ENCODE measurements around the gene LRRC47. TPM values are rescaled to one million over a fixed set of nuclear protein-coding genes. Genes with fewer than 3 reads are reported as not detected.

The LRRC47 gene
- polyA plus RNA-seq, 1 donor from 2014 or later = 21.4 TPM

DNA sequence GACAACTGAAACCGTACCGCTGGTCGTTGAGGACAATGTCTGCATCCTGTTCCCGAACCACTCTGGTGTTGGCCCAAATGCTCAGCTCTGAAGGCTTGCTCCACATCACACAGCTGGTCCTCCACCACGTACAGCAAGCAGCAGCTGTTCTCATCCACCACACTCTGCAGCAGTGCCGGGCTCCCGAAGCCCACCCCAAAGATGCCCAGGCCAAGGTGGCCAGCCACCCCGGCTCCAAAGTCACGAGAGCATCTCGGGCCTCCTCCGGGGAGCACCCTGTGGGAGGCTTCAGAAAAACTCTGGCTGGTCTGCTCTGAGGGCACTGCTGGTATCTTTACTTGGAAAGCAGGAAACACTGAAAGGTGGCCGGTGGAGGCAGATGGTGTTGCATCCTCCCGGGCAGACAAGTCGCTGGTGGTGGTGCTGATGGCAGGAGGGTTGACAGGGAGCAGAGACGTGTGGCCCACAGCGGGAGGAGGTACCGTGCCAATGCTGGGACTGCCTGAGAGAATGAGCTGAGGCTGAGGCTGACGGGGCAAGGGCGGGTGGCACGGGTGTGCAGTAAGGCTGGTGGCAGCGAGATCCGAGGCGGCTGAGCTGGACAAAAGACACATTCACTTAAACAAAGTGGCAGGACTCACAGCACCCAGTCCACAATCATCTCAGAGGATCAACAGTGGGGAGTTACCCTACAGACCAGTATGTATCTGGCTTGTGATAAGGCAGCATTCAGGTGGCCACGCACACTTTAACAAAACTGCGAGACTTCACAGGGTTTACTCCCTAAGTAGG is 50.5 kb downstream of the LRRC47 start:
- Mint-ChIP-seq H3K27ac (peak overlapping the region in 2 of 3 donors; percentile 58 to 87), H3K4me3 (peak overlapping the region; percentile 84 to 93 (median 90)), H3K4me1 (peaks cover 9 to 30% (median 16%) of the 10 kb centered on the region in 3 donors), H3K36me3 (peaks cover 3% of the 10 kb centered on the region), H3K27me3 (no peaks in the 10 kb centered on the region), H3K9me3 (no peaks in the 10 kb centered on the region)

- peaks cover 3% of the 10 kb centered on the region for H3K36me3 Mint-ChIP-seq
- no peak overlapping the region for H3K27ac Mint-ChIP-seq
- no peaks in the 10 kb centered on the region for H3K9me3 Mint-ChIP-seq
- no peaks in the 10 kb centered on the region for H3K27me3 Mint-ChIP-seq
- H3K4me3 Mint-ChIP-seq = peak overlapping the region in 2 of 4 donors; percentile 23 to 28
- H3K4me1 Mint-ChIP-seq = peaks cover 9 to 30% (median 16%) of the 10 kb centered on the region in 3 donors
Measured at GRCh38 chr1:3745071-3745470, 51.2 kb downstream of the LRRC47 start.

GRCh38 chr1:3744646-3745045 is 51.7 kb downstream of the LRRC47 start:
- H3K4me3 Mint-ChIP-seq = peak overlapping the region in 1 of 4 donors; percentile 28
- H3K36me3 Mint-ChIP-seq = peaks cover 3% of the 10 kb centered on the region
- no peaks in the 10 kb centered on the region for H3K27me3 Mint-ChIP-seq
- H3K27ac Mint-ChIP-seq = no peak overlapping the region
- peaks cover 9 to 30% (median 16%) of the 10 kb centered on the region in 3 donors for H3K4me1 Mint-ChIP-seq
- no peaks in the 10 kb centered on the region for H3K9me3 Mint-ChIP-seq

DNA sequence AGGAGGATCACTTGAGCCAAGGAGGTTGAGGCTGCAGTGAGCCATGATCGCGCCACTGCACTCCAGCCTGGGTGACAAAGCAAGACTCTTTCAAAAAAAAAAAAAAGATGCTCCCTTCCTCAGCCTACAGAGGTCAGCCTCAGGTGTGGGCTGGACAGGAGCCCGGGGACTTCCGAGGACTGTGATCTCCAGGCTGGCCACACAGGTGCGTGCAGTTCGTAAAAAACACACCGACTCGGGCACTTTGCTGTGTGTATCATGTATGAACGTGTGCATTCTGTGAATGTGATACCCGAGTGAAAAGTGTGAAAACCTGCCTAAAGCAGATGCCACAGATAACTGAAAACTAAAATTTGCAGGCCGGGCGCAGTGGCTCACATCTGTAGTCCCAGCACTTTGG is 52.5 kb downstream of the LRRC47 start:
- H3K27me3 Mint-ChIP-seq = no peaks in the 10 kb centered on the region
- peaks cover 9 to 30% (median 15%) of the 10 kb centered on the region in 3 donors for H3K4me1 Mint-ChIP-seq
- no peaks in the 10 kb centered on the region for H3K9me3 Mint-ChIP-seq
- no peak overlapping the region for H3K4me3 Mint-ChIP-seq
- peaks cover 3% of the 10 kb centered on the region for H3K36me3 Mint-ChIP-seq
- no peak overlapping the region for H3K27ac Mint-ChIP-seq

DNA sequence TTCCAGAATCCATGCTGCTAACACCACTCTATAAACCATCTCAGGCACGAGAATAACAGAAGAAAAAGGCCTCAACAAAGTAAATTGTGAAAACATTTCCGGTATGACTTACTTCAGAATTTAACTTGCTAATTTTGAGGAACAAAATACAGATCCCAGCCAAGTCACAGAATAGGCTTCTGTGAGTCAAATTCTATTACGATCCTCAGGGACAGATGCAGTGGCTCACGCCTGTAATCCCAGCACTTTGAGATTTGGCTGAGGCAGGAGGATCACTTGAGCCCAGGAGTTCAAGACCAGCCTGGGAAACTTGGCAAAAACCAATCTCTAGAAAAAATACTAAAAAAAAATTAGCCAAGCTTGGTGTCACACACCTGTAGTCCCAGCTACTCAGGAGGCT is 52.9 kb downstream of the LRRC47 start:
- no peaks in the 10 kb centered on the region for H3K9me3 Mint-ChIP-seq
- peaks cover 3% of the 10 kb centered on the region for H3K36me3 Mint-ChIP-seq
- H3K27ac Mint-ChIP-seq = no peak overlapping the region
- no peaks in the 10 kb centered on the region for H3K27me3 Mint-ChIP-seq
- peak overlapping the region in 1 of 4 donors; percentile 84 for H3K4me3 Mint-ChIP-seq
- H3K4me1 Mint-ChIP-seq = peaks cover 9 to 30% (median 15%) of the 10 kb centered on the region in 3 donors

DNA sequence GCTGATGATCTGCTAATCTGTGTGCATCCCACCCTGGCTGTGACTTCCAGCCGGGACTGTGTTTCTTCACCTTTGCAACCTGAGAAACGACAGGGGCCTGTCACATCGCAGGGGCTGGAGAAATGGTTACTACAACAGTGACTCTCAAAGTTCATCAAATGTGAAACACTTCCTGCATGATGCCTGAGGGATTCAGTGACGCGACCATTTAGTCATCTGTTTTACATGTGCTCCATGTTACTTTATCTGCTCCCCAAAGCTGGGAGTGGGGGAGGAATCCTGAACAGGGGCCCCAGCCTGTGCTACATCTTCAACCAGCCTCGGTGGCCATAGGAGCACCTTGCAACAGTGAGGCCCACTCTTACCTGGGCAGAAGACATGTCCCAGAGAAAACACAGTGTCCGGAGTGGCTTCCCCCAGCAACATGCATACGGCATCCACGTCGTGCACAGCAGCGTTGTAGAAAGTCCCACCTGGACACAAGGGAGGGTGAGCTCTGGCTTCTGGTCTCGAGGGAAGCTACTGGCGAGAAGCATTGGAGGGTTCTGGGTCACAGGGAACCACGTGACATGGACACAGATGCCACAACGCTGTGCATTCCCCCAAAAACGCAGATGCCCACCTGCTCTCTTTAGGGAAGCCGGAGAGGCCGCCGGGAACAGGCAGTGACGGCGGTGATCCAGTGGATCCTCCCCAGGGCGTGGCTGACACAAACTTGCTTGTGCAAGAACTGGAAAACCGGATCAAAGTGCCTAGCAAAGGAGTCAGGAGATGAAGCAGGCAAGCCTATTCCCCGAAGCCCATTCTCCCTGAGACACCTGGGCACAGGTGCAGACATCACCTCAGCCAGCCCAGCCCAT is 53.6 kb downstream of the LRRC47 start:
- peaks cover 9 to 24% (median 15%) of the 10 kb centered on the region in 3 donors for H3K4me1 Mint-ChIP-seq
- no peaks in the 10 kb centered on the region for H3K9me3 Mint-ChIP-seq
- peak overlapping the region in 1 of 4 donors; percentile 84 for H3K4me3 Mint-ChIP-seq
- H3K27ac Mint-ChIP-seq = no peak overlapping the region
- peaks cover 3% of the 10 kb centered on the region for H3K36me3 Mint-ChIP-seq
- H3K27me3 Mint-ChIP-seq = no peaks in the 10 kb centered on the region

GRCh38 chr1:3741566-3742438 is 54.5 kb downstream of the LRRC47 start:
- peaks cover 5% of the 10 kb centered on the region for H3K36me3 Mint-ChIP-seq
- H3K27ac Mint-ChIP-seq = no peak overlapping the region
- no peaks in the 10 kb centered on the region for H3K9me3 Mint-ChIP-seq
- H3K27me3 Mint-ChIP-seq = no peaks in the 10 kb centered on the region
- H3K4me3 Mint-ChIP-seq = no peak overlapping the region
- H3K4me1 Mint-ChIP-seq = peaks cover 9 to 23% (median 12%) of the 10 kb centered on the region in 3 donors

DNA sequence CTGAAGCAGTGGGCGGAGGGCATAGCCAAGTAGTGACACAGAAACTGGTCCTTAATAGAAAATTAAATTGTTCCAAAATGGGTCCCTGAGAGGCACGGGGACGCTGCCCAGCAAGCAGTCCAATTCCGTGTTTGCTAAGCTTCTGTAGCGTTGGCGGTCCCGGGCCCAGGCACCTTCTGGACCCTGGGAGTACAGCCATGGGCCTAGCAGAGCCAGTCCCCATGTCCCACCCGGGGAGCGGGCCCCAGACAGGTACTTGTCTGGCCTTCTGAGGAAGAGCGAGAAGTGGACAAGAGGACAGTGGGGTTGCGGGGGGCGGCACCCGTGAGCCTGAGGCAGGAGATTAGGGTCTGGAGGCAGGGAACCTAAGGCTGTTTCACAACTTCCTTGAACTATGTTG is 55.5 kb downstream of the LRRC47 start:
- no peaks in the 10 kb centered on the region for H3K9me3 Mint-ChIP-seq
- H3K27me3 Mint-ChIP-seq = no peaks in the 10 kb centered on the region
- peaks cover 0 to 14% (median 7%) of the 10 kb centered on the region in 3 donors for H3K4me1 Mint-ChIP-seq
- no peak overlapping the region for H3K4me3 Mint-ChIP-seq
- H3K27ac Mint-ChIP-seq = peak overlapping the region in 1 of 3 donors; percentile 46
- peaks cover 5% of the 10 kb centered on the region for H3K36me3 Mint-ChIP-seq

DNA sequence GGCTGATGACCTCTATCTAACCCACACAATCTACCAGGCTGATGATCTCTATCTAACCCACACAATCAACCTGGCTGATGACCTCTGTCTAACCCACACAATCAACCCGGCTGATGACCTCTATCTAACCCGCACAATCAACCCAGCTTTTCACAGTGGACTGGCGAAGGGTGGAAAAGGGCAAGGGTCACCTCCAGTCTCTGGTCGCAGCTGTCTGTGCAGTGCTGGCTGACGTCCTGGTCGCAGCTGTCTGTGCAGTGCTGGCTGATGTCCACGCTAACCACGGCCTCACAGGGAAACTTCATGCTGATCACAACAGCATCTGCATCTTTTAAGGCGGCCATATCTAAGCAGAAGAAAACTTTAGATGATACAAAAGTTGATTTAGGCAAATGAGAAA is 56.3 kb downstream of the LRRC47 start:
- Mint-ChIP-seq H3K4me1 (peaks cover 0 to 8% (median 4%) of the 10 kb centered on the region in 3 donors), H3K4me3 (no peak overlapping the region), H3K27ac (no peak overlapping the region), H3K27me3 (no peaks in the 10 kb centered on the region), H3K9me3 (no peaks in the 10 kb centered on the region), H3K36me3 (peaks cover 5% of the 10 kb centered on the region)

DNA sequence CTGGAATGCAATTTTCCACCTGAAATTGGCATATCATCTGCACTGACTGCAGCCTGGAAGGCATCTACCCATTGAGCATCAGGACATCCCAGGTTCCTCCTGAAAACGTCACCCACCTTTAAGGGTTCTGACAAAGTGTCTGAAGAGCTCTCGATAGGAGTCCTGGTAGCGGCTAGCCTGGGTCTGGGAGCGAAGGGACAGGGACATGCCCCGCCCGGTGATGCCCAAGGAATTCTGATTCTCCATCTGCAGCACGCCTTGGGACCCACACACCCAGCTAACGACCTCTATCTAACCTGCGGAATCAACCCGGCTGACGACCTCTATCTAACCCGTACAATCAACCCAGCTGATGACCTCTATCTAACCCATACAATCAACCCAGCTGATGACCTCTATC is 57.4 kb downstream of the LRRC47 start:
- no peaks in the 10 kb centered on the region for H3K27me3 Mint-ChIP-seq
- peaks cover 5% of the 10 kb centered on the region for H3K36me3 Mint-ChIP-seq
- no peaks in the 10 kb centered on the region for H3K9me3 Mint-ChIP-seq
- peaks cover 0 to 8% (median 2%) of the 10 kb centered on the region in 3 donors for H3K4me1 Mint-ChIP-seq
- H3K4me3 Mint-ChIP-seq = no peak overlapping the region
- no peak overlapping the region for H3K27ac Mint-ChIP-seq

- Mint-ChIP-seq H3K9me3 (no peaks in the 10 kb centered on the region), H3K36me3 (peaks cover 5% of the 10 kb centered on the region), H3K27ac (no peak overlapping the region), H3K4me1 (peaks cover 0 to 2% (median 0%) of the 10 kb centered on the region in 3 donors), H3K4me3 (no peak overlapping the region), H3K27me3 (no peaks in the 10 kb centered on the region)
Measured at GRCh38 chr1:3736708-3737107, 59.6 kb downstream of the LRRC47 start.

DNA sequence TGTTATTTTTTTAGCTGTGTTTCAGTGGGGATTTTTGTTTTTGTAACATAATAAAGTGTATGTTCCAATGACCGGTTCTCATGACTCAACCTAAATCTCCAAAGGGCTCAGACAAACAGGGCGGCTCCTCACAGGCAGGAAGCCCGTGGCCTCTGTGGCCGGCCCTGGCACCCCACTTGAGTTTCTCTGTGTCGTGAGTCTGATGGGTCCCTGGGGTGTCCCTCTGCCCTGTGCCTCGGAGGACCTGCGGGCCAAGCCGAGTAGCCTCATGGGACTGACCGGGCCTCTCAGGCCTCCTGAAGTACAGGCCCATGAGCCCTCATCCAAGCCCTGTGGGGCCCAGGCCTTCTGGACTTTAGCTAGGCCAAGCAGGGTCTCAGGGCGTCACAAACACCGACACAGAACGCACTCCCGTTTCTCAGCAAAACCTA is 60.2 kb downstream of the LRRC47 start:
- Mint-ChIP-seq H3K27me3 (no peaks in the 10 kb centered on the region), H3K4me3 (no peak overlapping the region), H3K36me3 (peaks cover 2% of the 10 kb centered on the region), H3K4me1 (no peaks in the 10 kb centered on the region), H3K27ac (peak overlapping the region in 1 of 3 donors; percentile 45), H3K9me3 (no peaks in the 10 kb centered on the region)

- Mint-ChIP-seq H3K27me3 (no peaks in the 10 kb centered on the region), H3K4me3 (no peak overlapping the region), H3K4me1 (no peaks in the 10 kb centered on the region), H3K36me3 (peaks cover 2% of the 10 kb centered on the region), H3K27ac (peak overlapping the region in 1 of 3 donors; percentile 45), H3K9me3 (no peaks in the 10 kb centered on the region)
Measured at GRCh38 chr1:3735688-3736087, 60.6 kb downstream of the LRRC47 start.

DNA sequence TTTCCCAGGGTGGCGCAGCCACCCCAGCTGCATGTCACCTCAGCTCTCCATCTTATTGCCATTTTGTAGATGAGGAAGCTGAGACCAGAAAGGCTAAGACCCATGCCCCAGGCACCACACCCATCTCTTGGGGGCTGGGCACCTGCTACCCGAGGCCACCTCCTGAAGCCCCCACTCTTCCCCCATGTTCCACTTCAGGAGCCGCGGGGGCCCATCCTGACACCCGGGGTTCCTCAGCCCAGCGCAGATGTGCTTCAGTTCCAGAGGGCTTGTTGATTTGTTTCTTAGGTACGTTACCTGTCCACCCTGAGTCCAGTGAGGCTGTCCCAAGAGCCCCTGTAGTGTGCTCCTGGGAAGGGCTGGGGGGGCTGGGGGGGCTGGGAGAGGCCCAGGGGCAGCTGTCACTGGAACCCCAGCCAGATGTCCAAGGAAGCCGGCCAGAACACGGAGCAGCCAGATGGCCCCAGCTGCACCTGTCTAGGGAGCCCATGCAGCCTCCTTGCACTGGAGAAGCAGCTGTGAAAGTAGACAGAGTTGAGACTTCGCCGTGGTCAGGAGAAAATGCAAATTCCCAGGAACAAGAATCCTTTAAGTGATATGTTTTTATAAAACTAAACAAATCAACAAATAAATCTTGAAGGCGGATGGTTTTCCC is 61.1 kb downstream of the LRRC47 start:
- H3K4me3 Mint-ChIP-seq = no peak overlapping the region
- peaks cover 2% of the 10 kb centered on the region for H3K36me3 Mint-ChIP-seq
- H3K9me3 Mint-ChIP-seq = no peaks in the 10 kb centered on the region
- no peak overlapping the region for H3K27ac Mint-ChIP-seq
- no peaks in the 10 kb centered on the region for H3K4me1 Mint-ChIP-seq
- no peaks in the 10 kb centered on the region for H3K27me3 Mint-ChIP-seq
